HepG2 (cell line): ENCODE data around the gene KRABD2.

Experiments
- ATAC-seq: fragments of 200-7000 bp; cut with Tn5 transposase; 3 replicates; pipeline ENCODE4 v1.9.1; 2020; ENCODE audit warnings: mild to moderate bottlenecking, moderate library complexity
- BruUV-seq: library from RNA; stranded (reverse); fragments of 400-500 nt; replicated peaks from 2 replicates; lab custom pipeline; 2021; lab: Mats Ljungman, UMichigan
- CTCF ChIA-PET: fragments of 300-600 bp; formaldehyde crosslinking; extraction: SDS; loops from one replicate; lab custom pipeline; 2021; ENCODE audit warnings: low total read pairs, inconsistent platforms, low intra/inter-chr PET ratio; lab: Yijun Ruan, JAX
- POLR2A ChIA-PET: fragments of 350-600 bp; sonication (Branson Sonifier 250); formaldehyde crosslinking; loops from one replicate; lab custom pipeline; 2020; ENCODE audit warnings: antibody characterized with exemption, inconsistent platforms; lab: Yijun Ruan, JAX
- DNase-seq: peaks from one replicate; pipeline ENCODE4 v3.0.0-alpha.2; 2015; ENCODE audit warnings: low spot score
- FAIRE-seq: peaks from 3 replicates; lab custom pipeline; 2011; peaks lifted over from hg19 to GRCh38; lab: Jason Lieb, UNC
- H2AFZ ChIP-seq: one replicate; pipeline ENCODE4 v1.6.1; 2011; ENCODE audit warnings: low read length, inconsistent platforms
- H3K27ac ChIP-seq: fragments of 300-600 bp; 3 replicates; pipeline ENCODE4 v1.8.0; 2011; ENCODE audit warnings: mixed run types, mild to moderate bottlenecking, mixed read lengths, low read length, inconsistent platforms; ENCODE audit not compliant: insufficient read depth; ENCODE audit errors: extremely low read length
- H3K27me3 ChIP-seq, 2 experiments: fragments of 200-600 bp in 1 of 2; 2 replicates in 1 of 2; 3 replicates in 1 of 2; pipeline versions ENCODE4 v1.6.0 to v1.8.0; 2011; ENCODE audit warnings: low read length in 2 of 2, mild to moderate bottlenecking in 2 of 2, moderate library complexity in 2 of 2, inconsistent platforms in 1 of 2; ENCODE audit not compliant: insufficient read depth in 2 of 2, control insufficient read depth in 1 of 2
- H3K36me3 ChIP-seq, 2 experiments: fragments of 200-600 bp in 1 of 2; replicated peaks in 1 of 2; 2 replicates in 1 of 2; 3 replicates in 1 of 2; pipeline versions ENCODE4 v1.5.1 to v1.8.0; 2011; ENCODE audit warnings: low read length in 2 of 2, inconsistent platforms in 1 of 2; ENCODE audit not compliant: insufficient read depth in 2 of 2, control insufficient read depth in 1 of 2
- H3K4me1 ChIP-seq: 2 replicates; pipeline ENCODE4 v1.5.1; 2012; ENCODE audit warnings: low read length, inconsistent platforms; ENCODE audit not compliant: insufficient read depth
- H3K4me2 ChIP-seq: 2 replicates; pipeline ENCODE4 v1.6.0; 2011; ENCODE audit warnings: low read depth, low read length, inconsistent platforms
- H3K4me3 ChIP-seq, 3 experiments: fragments of 200-600 bp in 1 of 3; sonication (generic), shearing (Covaris generic) in 1 of 3; replicated peaks in 1 of 3; 2 replicates each; pipeline ENCODE4 v1.5.1; 2011 to 2016; ENCODE audit warnings: low read length in 3 of 3, inconsistent platforms in 2 of 3, low read depth in 2 of 3, mild to moderate bottlenecking in 2 of 3, control low read depth in 1 of 3, mixed read lengths in 1 of 3; ENCODE audit not compliant: insufficient read depth in 1 of 3
- H3K79me2 ChIP-seq: one replicate; pipeline ENCODE4 v1.6.1; 2011; ENCODE audit warnings: low read length, inconsistent platforms; ENCODE audit not compliant: insufficient read depth
- H3K9ac ChIP-seq: 2 replicates; pipeline ENCODE4 v1.6.0; 2011; ENCODE audit warnings: mild to moderate bottlenecking, low read depth, low read length, inconsistent platforms; ENCODE audit not compliant: insufficient read depth
- H3K9me3 ChIP-seq: 2 replicates; pipeline ENCODE4 v1.5.1; 2012; ENCODE audit warnings: mild to moderate bottlenecking, low read length
- H4K20me1 ChIP-seq: 2 replicates; pipeline ENCODE4 v1.6.0; 2011; ENCODE audit warnings: inconsistent platforms, mild to moderate bottlenecking, low read length, moderate library complexity; ENCODE audit not compliant: insufficient read depth
- FOXK1 ChIP-seq: sonication (generic); formaldehyde crosslinking; IDR thresholded peaks from 2 replicates; pipeline ENCODE4 v1.4.0; 2020; ENCODE audit warnings: low read depth, missing genetic modification reagents, borderline replicate concordance
- GABPB1 ChIP-seq: IDR thresholded peaks from 2 replicates; pipeline ENCODE4 v1.6.1; 2016; ENCODE audit warnings: mild to moderate bottlenecking, missing genetic modification reagents, moderate library complexity, missing compliant biosample characterization
- HMGXB3 ChIP-seq: sonication (generic); formaldehyde crosslinking; IDR thresholded peaks from 2 replicates; pipeline ENCODE4 v1.4.0; 2020; ENCODE audit warnings: missing genetic modification reagents, borderline replicate concordance
- MIER3 ChIP-seq: IDR thresholded peaks from 2 replicates; pipeline ENCODE4 v1.6.1; 2016; ENCODE audit warnings: missing compliant biosample characterization, borderline replicate concordance
- PATZ1 ChIP-seq: sonication (generic); formaldehyde crosslinking; IDR thresholded peaks from 2 replicates; pipeline ENCODE4 v1.4.0; 2020; ENCODE audit warnings: missing genetic modification reagents
- ZFP82 ChIP-seq: sonication (generic); formaldehyde crosslinking; IDR thresholded peaks from 2 replicates; pipeline ENCODE4 v1.5.1; 2020; ENCODE audit warnings: mild to moderate bottlenecking, missing genetic modification reagents, borderline replicate concordance
- ZNF496 ChIP-seq: sonication (generic); formaldehyde crosslinking; IDR thresholded peaks from 2 replicates; pipeline ENCODE4 v1.8.1; 2023; ENCODE audit warnings: mild to moderate bottlenecking, moderate library complexity, missing genetic modification reagents; ENCODE audit not compliant: insufficient replicate concordance
- ZNF512 ChIP-seq: sonication (generic); formaldehyde crosslinking; IDR thresholded peaks from 2 replicates; pipeline ENCODE4 v1.4.0; 2020; ENCODE audit warnings: mild to moderate bottlenecking, missing genetic modification reagents
- WGBS: methylation state at CpG from one replicate; pipeline ENCODE4 v1.1.6; 2017; ENCODE audit warnings: low lambda C conversion rate; 5-methylcytosine and 5-hydroxymethylcytosine counted together
- in situ Hi-C: cut with HindIII; loops from 2 replicates; pipeline ENCODE4 v1.10.0; 2017; ENCODE audit warnings: low pct_unique_long_range_greater_than_20kb; ENCODE audit not compliant: extremely low pct_ligation_motif_present
- intact Hi-C: fragments of 100-400 bp; cut with micrococcal nuclease; formaldehyde crosslinking; loops from one replicate; pipeline ENCODE4 v1.10.0; 2022; ENCODE audit not compliant: unreplicated experiment

KRABD2 gene

GRCh38 chr17:8418471-8418870, 42.0 kb upstream of the KRABD2 start:
- ChIA-PET POLR2A (no interaction called here), CTCF (no interaction called here)
- FAIRE-seq (no peak), DNase-seq (no peak), ATAC-seq (no peak)
- no peak overlapping the region for H2AFZ ChIP-seq
- TF ChIP-seq ZNF496 (CRISPR knock-in tag) (no peak), ZNF512 (CRISPR knock-in tag) (peak; percentile 93)
- WGBS, result 84% methylated on average over 1 of the region's 1 CpG
- H3K79me2 ChIP-seq, result no peaks in the 10 kb centered on the region
- H3K9me3 ChIP-seq, result no peaks in the 10 kb centered on the region
- H4K20me1 ChIP-seq, result no peaks in the 10 kb centered on the region
- H3K27ac ChIP-seq, result no peak overlapping the region
- H3K4me2 ChIP-seq, result peak overlapping the region; percentile 56; the same call in 1 of the 2 replicates
- no peaks in the 10 kb centered on the region for H3K36me3 ChIP-seq
- no peak overlapping the region for H3K4me3 ChIP-seq
- H3K9ac ChIP-seq, result no peak overlapping the region
- intact Hi-C loops (no loop called here), in situ Hi-C loops (no loop called here)
- H3K4me1 ChIP-seq, result peaks cover 69% of the 10 kb centered on the region
- no peaks in the 10 kb centered on the region for H3K27me3 ChIP-seq
- no TSS peak for BruUV-seq

GRCh38 chr17:8417806-8418205, 41.3 kb upstream of the KRABD2 start:
- DNase-seq (peak; percentile 63), ATAC-seq (peak; percentile 70), FAIRE-seq (peak; percentile 74)
- BruUV-seq, result no TSS peak
- intact Hi-C loops, result no loop called here
- in situ Hi-C loops, result no loop called here
- POLR2A ChIA-PET, result interaction anchor here (0.7 to 0.8 kb wide), 2 partner anchors 18 to 291 kb away, joined by 3 to 6 read pairs; partner anchors contain the start of gene NDEL1
- Histone ChIP-seq H3K4me3 (peak overlapping the region in 1 of 3 experiments; percentile 30; a peak in 1 of 6 replicates), H3K36me3 (no peaks in the 10 kb centered on the region), H3K4me1 (peaks cover 70% of the 10 kb centered on the region), H3K9ac (0 out of 2 replicates have a peak overlapping the region, but pooled peaks have one; percentile 6), H4K20me1 (no peaks in the 10 kb centered on the region), H2AFZ (peak overlapping the region; percentile 42), H3K9me3 (no peaks in the 10 kb centered on the region), H3K27ac (peak overlapping the region; percentile 5), H3K27me3 (no peaks in the 10 kb centered on the region), H3K79me2 (no peaks in the 10 kb centered on the region), H3K4me2 (peak overlapping the region; percentile 56)
- 8% methylated on average over 4 of the region's 4 CpGs for WGBS
- CTCF ChIA-PET, result no interaction called here
- TF ChIP-seq MIER3 (CRISPR knock-in tag) (no peak), PATZ1 (CRISPR knock-in tag) (peak; percentile 64), FOXK1 (peak; percentile 82; the same call in 1 of the 2 replicates), GABPB1 (CRISPR knock-in tag) (peak; percentile 39; the same call in 1 of the 2 replicates), HMGXB3 (CRISPR knock-in tag) (peak; percentile 53; the same call in 1 of the 2 replicates), ZFP82 (CRISPR knock-in tag) (no peak)
